Measurements from ENCODE around the gene RNF182.

GRCh38 chr6:13883966-13884365, 40.8 kb upstream of the RNF182 start:
- TF ChIP-seq CTCF (IDR thresholded peaks at IDR 0.05) (no peak), POLR2A (IDR thresholded peaks at IDR 0.05) (no peak)

All from uterus (tissue), 2 donors.